ENCODE measurements around the gene SLC25A28. TPM values are rescaled to one million over a fixed set of nuclear protein-coding genes. Genes with fewer than 3 reads are reported as not detected.
"Not testable (repeated sequence)": the region's sequence is repeated elsewhere in the genome, so short reads cannot be mapped to it uniquely, and the experiment has no call there.

The SLC25A28 gene
- total RNA-seq, 4 donors from 2014 or later = 37.0 to 69.4 (median 42.2) TPM

DNA sequence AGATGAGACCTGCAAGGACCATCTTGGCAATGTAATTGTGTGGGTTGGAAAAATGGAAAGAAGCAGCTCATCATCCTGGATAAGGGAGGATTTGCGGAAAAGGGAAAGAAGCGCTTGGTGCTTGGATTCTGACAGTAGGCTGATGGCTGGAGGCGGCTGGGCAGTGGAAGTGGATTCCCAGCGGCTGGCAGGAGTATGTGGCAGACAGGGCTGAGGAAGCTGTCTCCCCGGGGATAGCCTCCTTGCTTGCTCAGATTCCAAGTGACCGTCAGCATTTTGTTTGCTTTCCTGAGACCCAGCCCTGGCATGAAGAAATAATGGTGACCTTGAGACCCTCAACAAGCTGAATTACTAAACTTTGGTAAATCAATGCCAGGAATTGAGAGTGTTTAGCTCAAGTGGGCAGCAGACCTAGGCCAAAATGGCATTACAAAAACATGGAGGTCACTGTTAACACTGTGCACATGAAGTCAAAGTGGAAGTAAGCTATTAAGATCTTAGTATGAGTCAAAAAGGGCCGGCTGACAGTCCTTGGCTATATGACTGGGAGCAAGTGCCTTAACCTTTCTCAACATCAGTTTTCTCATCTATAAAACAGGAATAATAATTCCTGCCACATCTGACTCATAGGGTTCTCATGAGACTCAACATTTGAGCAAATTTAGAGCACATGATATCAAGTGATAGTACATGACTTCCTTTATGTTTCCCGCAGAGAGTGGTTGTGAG lies 21.3 kb downstream of the SLC25A28 start:
- no peaks in the 10 kb centered on the region for H3K4me1 ChIP-seq
- no peak overlapping the region for H3K27ac ChIP-seq
- DNase-seq (ENCODE audit: low spot score in 2 of 2) = no peak
- WGBS = 75% methylated on average over 8 of the region's 8 CpGs
- H3K27me3 ChIP-seq = no peaks in the 10 kb centered on the region
- no peak overlapping the region for H3K4me3 ChIP-seq
- TF ChIP-seq POLR2A (IDR thresholded peaks at IDR 0.05) (no peak), EP300 (IDR thresholded peaks at IDR 0.05) (no peak), POLR2AphosphoS5 (IDR thresholded peaks at IDR 0.05) (no peak), CTCF (IDR thresholded peaks at IDR 0.05) (no peak)
- H3K9me3 ChIP-seq = no peaks in the 10 kb centered on the region
- no peaks in the 10 kb centered on the region for H3K36me3 ChIP-seq

DNA sequence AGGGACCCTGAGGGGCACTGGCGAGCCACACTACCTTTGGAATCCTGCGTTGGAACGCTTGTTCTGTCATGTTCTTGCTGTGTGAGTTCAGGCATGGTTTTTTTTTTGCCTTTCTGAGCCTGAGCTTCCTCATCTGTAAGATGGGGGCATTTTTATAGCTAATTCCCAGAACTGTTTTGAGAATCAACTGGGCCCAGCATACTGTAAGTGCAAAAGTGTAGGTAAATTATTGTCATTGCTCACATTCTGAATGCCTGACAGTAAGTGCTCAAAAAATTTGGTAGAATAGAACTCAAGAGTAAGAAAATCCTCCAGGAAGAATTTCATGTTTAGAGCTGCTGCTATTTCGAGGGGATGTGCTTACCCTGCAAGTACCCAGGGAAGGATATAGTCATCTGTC lies 22.2 kb downstream of the SLC25A28 start:
- no peak for TF ChIP-seq POLR2AphosphoS5 (IDR thresholded peaks at IDR 0.05)
- no peak for TF ChIP-seq POLR2A (IDR thresholded peaks at IDR 0.05)
- TF ChIP-seq CTCF (IDR thresholded peaks at IDR 0.05) = no peak
- no peak for TF ChIP-seq EP300 (IDR thresholded peaks at IDR 0.05)
- 63% methylated on average over 4 of the region's 4 CpGs for WGBS

GRCh38 chr10:99596708-99597107 lies 23.5 kb downstream of the SLC25A28 start:
- H3K36me3 ChIP-seq; H3K27me3 ChIP-seq; H3K9me3 ChIP-seq; H3K4me1 ChIP-seq; DNase-seq (ENCODE audit: low spot score in 2 of 2); H3K4me3 ChIP-seq; H3K27ac ChIP-seq: not testable (repeated sequence)
- 84% methylated on average over 4 of the region's 4 CpGs for WGBS

More for the DNA sequence above, 22.2 kb downstream of the SLC25A28 start:
- DNase-seq (ENCODE audit: low spot score in 2 of 2) = no peak
- Histone ChIP-seq H3K27ac (no peak overlapping the region), H3K9me3 (no peaks in the 10 kb centered on the region), H3K4me3 (no peak overlapping the region), H3K36me3 (no peaks in the 10 kb centered on the region), H3K4me1 (no peaks in the 10 kb centered on the region), H3K27me3 (no peaks in the 10 kb centered on the region)

DNA sequence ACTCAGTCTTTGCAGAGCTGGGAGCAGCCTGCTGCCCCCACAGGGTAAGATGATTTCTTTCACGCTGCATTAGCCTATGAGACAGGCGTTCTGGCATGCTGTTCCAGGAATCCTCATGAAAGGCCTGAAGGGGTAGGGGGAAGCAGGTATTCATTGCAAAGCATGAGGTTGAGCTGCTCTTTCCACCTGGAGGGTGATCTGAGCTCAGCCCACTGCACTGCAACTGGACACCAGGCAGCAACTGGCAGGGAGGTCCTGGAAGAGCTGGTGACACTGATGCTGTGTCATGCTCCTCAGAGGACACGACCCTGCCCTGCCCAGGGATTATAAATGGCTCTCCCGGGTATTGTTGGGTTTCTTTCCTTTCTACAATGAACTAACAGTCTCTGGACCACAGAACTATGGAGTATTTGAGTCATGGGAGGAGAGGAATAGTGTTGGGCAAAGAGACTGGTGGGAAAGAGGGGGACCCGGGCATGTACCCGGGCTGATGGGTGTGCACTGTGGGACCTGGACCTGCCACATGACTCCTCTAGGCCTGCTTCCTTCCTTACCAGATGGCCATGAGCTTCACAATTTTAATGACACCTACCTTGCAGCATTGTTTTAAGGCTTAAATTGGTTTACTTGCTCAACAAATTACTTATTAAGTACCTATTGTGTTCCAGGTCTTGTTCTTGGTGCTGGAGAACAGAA lies 24.3 kb downstream of the SLC25A28 start:
- Histone ChIP-seq H3K36me3 (no peaks in the 10 kb centered on the region), H3K27me3 (no peaks in the 10 kb centered on the region), H3K27ac (no peak overlapping the region), H3K9me3 (no peaks in the 10 kb centered on the region), H3K4me1 (no peaks in the 10 kb centered on the region), H3K4me3 (no peak overlapping the region)
- DNase-seq (ENCODE audit: low spot score in 2 of 2) = no peak
- TF ChIP-seq POLR2A (IDR thresholded peaks at IDR 0.05) = no peak
- no peak for TF ChIP-seq POLR2AphosphoS5 (IDR thresholded peaks at IDR 0.05)
- no peak for TF ChIP-seq EP300 (IDR thresholded peaks at IDR 0.05)
- TF ChIP-seq CTCF (IDR thresholded peaks at IDR 0.05) = no peak
- 72% methylated on average over 6 of the region's 6 CpGs for WGBS

- no peaks in the 10 kb centered on the region for H3K4me1 ChIP-seq
- no peaks in the 10 kb centered on the region for H3K27me3 ChIP-seq
- DNase-seq (ENCODE audit: low spot score in 2 of 2) = no peak
- WGBS = 56% methylated on average over 3 of the region's 3 CpGs
- TF ChIP-seq POLR2AphosphoS5 (IDR thresholded peaks at IDR 0.05) (no peak), EP300 (IDR thresholded peaks at IDR 0.05) (no peak), CTCF (IDR thresholded peaks at IDR 0.05) (no peak), POLR2A (IDR thresholded peaks at IDR 0.05) (no peak)
- H3K9me3 ChIP-seq = no peaks in the 10 kb centered on the region
- no peak overlapping the region for H3K27ac ChIP-seq
- no peaks in the 10 kb centered on the region for H3K36me3 ChIP-seq
- H3K4me3 ChIP-seq = no peak overlapping the region
Measured at GRCh38 chr10:99595236-99595635, 25.0 kb downstream of the SLC25A28 start.

All from suprapubic skin (tissue), 4 donors.